HepG2 (cell line): ENCODE measurements around the gene CEBPE. TPM values are rescaled to one million over a fixed set of nuclear protein-coding genes. Genes with fewer than 3 reads are reported as not detected.

ENCODE experiments used
- ARNTL ChIP-seq: sonication (generic); formaldehyde crosslinking; IDR thresholded peaks from 2 replicates; pipeline ENCODE4 v1.4.0; 2020; ENCODE audit warnings: mild to moderate bottlenecking, missing genetic modification reagents
- CBX5 ChIP-seq: sonication (generic); formaldehyde crosslinking; IDR thresholded peaks from 2 replicates; pipeline ENCODE4 v1.4.0; 2020; ENCODE audit warnings: missing genetic modification reagents, borderline replicate concordance
- HNF4A ChIP-seq: sonication (generic); formaldehyde crosslinking; IDR thresholded peaks from 2 replicates; pipeline ENCODE4 v1.4.0; 2020; ENCODE audit warnings: missing genetic modification reagents
- JUN ChIP-seq: sonication (generic); formaldehyde crosslinking; IDR thresholded peaks from 2 replicates; pipeline ENCODE4 v1.4.0; 2020; ENCODE audit warnings: mild to moderate bottlenecking, missing genetic modification reagents
- NR2C2 ChIP-seq: sonication (generic); formaldehyde crosslinking; IDR thresholded peaks from 2 replicates; pipeline ENCODE4 v1.4.0; 2020; ENCODE audit warnings: missing genetic modification reagents, mild to moderate bottlenecking, moderate library complexity, borderline replicate concordance
- SUZ12 ChIP-seq: fragments of 150-350 bp; IDR thresholded peaks from 2 replicates; pipeline ENCODE4 v1.6.1; 2014; ENCODE audit warnings: low read depth, low read length
- TBL1XR1 ChIP-seq: fragments of 150-350 bp; IDR thresholded peaks from 2 replicates; pipeline ENCODE4 v1.6.1; 2014; ENCODE audit warnings: borderline replicate concordance, low read length; ENCODE audit not compliant: partially characterized antibody
- TMF1 ChIP-seq: sonication (generic); formaldehyde crosslinking; IDR thresholded peaks from 2 replicates; pipeline ENCODE4 v1.8.1; 2022; ENCODE audit warnings: low read depth, missing genetic modification reagents
- ZFP36 ChIP-seq: fragments of 150-350 bp; IDR thresholded peaks from 2 replicates; pipeline ENCODE4 v1.6.1; 2018; ENCODE audit warnings: borderline replicate concordance, low read length, low read depth; ENCODE audit not compliant: partially characterized antibody
- ZNF547 ChIP-seq: sonication (generic); formaldehyde crosslinking; IDR thresholded peaks from 2 replicates; pipeline ENCODE4 v1.5.1; 2020; ENCODE audit warnings: mild to moderate bottlenecking, missing genetic modification reagents
- ZNF790 ChIP-seq: sonication (generic); formaldehyde crosslinking; IDR thresholded peaks from 2 replicates; pipeline ENCODE4 v1.8.0; 2022; ENCODE audit warnings: missing genetic modification reagents, mild to moderate bottlenecking, borderline replicate concordance
- polyA plus RNA-seq, 8 experiments: library from polyadenylated mRNA; depleted of rRNA in 3 of 8; stranded (reverse) in 7 of 8; unstranded in 1 of 8; fragments of >200 nt; fragmentation: Illumina TruSeq in 4 of 8; extraction: Trizol in 4 of 8; gene quantifications; 2 replicates each; pipeline versions ENCODE4 v1.2.1 to v1.2.3, GENCODE V29; 2011 to 2016; ENCODE audit warnings: low read depth in 4 of 8, missing spikeins in 1 of 8, mixed read lengths in 1 of 8; ENCODE audit not compliant: insufficient read depth in 1 of 8
- total RNA-seq, 5 experiments: library from RNA; depleted of rRNA; stranded (reverse); fragments of >200 nt; fragmentation: Illumina TruSeq; extraction: Trizol; gene quantifications; 2 replicates each; pipeline ENCODE4 v1.2.3, GENCODE V29; 2016; ENCODE audit warnings: low read depth in 1 of 5
- TF ChIP-seq, protein P1 (sequence below): sonication (generic); formaldehyde crosslinking; IDR thresholded peaks from one replicate; pipeline ENCODE4 v1.5.1; 2020; ENCODE audit warnings: mild to moderate bottlenecking, missing genetic modification reagents; ENCODE audit errors: not compliant biosample characterization
- TF ChIP-seq, protein P2 (sequence below), 2 experiments: sonication (generic) in 1 of 2; formaldehyde crosslinking in 1 of 2; IDR thresholded peaks; 2 replicates each; pipeline versions ENCODE4 v1.4.0 to v1.6.1; 2018 to 2020; ENCODE audit warnings: missing genetic modification reagents in 2 of 2, borderline replicate concordance in 1 of 2, low read depth in 1 of 2, mild to moderate bottlenecking in 1 of 2, missing biosample characterization in 1 of 2
- TF ChIP-seq, protein P3 (sequence below): sonication (generic); formaldehyde crosslinking; IDR thresholded peaks from 2 replicates; pipeline ENCODE4 v1.5.1; 2020; ENCODE audit warnings: missing genetic modification reagents, mild to moderate bottlenecking, borderline replicate concordance

The CEBPE gene
- total and polyA plus RNA-seq, 2 of the 13 experiments (the other 11 are each of a cell fraction or from before 2014, with no cell fraction given) = 0.09 to 0.11 TPM

DNA sequence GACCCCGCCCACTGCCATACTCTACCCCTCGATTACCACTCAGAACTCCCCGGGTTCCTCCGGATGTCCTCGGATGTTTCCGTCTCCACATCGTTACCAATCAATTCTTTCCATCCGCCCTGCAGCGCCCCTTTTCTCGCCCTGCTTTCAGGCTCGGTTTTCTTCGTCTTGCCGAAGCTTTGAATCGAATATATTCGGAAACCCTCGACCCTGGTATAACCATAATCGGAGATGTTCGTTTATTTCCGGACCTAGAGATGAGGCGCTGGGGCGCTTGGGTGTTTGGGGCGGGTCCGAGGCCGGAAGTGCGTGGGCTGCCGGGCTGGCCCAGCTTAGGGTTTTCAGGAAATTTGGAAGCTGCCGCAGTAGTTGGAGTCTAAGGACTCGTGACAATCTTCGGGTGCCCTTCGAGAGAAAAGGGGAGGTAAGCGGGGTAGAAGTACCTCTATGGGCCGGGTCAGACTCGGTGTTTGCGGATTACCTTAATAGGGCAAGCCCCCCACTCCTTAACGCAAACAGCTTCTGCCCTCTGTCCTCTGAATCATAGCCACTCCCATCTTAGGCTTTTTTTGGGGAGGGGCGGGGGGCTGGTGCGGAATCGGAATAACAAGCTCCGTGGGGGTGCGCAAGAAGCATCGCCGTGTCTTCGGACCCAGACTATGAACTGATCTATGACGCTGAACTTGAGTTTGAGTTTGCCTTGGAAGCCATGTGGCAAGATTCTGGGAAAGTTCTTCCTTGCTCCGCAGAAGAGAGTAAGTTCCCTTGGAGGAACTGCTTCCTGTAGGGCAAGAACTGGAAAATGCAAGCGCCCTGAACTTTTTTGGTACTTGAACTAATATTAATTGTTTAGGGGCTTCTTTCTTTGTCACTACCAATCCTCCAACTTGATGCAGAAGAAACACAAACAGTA lies 23.6 kb downstream of the CEBPE start, which contains the start of gene C14orf119 (continued):
- TF ChIP-seq, protein P1, sequence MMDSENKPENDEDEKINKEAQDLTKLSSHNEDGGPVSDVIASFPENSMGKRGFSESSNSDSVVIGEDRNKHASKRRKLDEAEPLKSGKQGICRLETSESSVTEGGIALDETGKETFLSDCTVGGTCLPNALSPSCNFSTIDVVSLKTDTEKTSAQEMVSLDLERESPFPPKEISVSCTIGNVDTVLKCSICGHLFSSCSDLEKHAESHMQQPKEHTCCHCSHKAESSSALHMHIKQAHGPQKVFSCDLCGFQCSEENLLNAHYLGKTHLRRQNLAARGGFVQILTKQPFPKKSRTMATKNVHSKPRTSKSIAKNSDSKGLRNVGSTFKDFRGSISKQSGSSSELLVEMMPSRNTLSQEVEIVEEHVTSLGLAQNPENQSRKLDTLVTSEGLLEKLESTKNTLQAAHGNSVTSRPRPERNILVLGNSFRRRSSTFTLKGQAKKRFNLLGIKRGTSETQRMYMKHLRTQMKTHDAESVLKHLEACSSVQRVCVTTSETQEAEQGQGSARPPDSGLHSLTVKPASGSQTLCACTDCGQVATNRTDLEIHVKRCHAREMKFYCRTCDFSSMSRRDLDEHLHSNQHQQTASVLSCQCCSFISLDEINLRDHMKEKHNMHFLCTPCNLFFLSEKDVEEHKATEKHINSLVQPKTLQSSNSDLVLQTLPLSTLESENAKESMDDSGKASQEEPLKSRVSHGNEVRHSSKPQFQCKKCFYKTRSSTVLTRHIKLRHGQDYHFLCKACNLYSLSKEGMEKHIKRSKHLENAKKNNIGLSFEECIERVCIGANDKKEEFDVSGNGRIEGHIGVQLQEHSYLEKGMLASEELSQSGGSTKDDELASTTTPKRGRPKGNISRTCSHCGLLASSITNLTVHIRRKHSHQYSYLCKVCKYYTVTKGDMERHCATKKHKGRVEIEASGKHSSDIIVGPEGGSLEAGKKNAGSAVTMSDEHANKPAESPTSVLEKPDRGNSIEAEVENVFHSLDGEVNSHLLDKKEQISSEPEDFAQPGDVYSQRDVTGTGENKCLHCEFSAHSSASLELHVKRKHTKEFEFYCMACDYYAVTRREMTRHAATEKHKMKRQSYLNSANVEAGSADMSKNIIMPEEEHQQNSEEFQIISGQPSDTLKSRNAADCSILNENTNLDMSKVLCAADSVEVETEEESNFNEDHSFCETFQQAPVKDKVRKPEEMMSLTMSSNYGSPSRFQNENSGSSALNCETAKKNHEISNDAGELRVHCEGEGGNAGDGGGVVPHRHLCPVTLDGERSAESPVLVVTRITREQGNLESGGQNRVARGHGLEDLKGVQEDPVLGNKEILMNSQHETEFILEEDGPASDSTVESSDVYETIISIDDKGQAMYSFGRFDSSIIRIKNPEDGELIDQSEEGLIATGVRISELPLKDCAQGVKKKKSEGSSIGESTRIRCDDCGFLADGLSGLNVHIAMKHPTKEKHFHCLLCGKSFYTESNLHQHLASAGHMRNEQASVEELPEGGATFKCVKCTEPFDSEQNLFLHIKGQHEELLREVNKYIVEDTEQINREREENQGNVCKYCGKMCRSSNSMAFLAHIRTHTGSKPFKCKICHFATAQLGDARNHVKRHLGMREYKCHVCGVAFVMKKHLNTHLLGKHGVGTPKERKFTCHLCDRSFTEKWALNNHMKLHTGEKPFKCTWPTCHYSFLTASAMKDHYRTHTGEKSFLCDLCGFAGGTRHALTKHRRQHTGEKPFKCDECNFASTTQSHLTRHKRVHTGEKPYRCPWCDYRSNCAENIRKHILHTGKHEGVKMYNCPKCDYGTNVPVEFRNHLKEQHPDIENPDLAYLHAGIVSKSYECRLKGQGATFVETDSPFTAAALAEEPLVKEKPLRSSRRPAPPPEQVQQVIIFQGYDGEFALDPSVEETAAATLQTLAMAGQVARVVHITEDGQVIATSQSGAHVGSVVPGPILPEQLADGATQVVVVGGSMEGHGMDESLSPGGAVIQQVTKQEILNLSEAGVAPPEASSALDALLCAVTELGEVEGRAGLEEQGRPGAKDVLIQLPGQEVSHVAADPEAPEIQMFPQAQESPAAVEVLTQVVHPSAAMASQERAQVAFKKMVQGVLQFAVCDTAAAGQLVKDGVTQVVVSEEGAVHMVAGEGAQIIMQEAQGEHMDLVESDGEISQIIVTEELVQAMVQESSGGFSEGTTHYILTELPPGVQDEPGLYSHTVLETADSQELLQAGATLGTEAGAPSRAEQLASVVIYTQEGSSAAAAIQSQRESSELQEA (CRISPR knock-in tag) = peak; percentile 20
- TF ChIP-seq JUN (CRISPR knock-in tag) = peak; percentile 78; the same call in 1 of the 2 replicates
- TF ChIP-seq, protein P2, sequence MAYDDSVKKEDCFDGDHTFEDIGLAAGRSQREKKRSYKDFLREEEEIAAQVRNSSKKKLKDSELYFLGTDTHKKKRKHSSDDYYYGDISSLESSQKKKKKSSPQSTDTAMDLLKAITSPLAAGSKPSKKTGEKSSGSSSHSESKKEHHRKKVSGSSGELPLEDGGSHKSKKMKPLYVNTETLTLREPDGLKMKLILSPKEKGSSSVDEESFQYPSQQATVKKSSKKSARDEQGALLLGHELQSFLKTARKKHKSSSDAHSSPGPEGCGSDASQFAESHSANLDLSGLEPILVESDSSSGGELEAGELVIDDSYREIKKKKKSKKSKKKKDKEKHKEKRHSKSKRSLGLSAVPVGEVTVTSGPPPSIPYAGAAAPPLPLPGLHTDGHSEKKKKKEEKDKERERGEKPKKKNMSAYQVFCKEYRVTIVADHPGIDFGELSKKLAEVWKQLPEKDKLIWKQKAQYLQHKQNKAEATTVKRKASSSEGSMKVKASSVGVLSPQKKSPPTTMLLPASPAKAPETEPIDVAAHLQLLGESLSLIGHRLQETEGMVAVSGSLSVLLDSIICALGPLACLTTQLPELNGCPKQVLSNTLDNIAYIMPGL (CRISPR knock-in tag; IDR thresholded peaks at IDR 0.05; ENCODE audit: borderline replicate concordance in 1 of 2, low read depth in 1 of 2) = peak in 1 of 2 experiments; percentile 4; a peak in 3 of 4 replicates
- TF ChIP-seq TBL1XR1 = peak; percentile 10
- 0 out of 2 replicates have a peak, but pooled peaks have one; percentile 16 for TF ChIP-seq SUZ12
- TF ChIP-seq ZFP36 = no peak
- peak; percentile 18 for TF ChIP-seq TMF1
- no peak; the same call in 1 of the 2 replicates for TF ChIP-seq ZNF790 (CRISPR knock-in tag)
- TF ChIP-seq, protein P3, sequence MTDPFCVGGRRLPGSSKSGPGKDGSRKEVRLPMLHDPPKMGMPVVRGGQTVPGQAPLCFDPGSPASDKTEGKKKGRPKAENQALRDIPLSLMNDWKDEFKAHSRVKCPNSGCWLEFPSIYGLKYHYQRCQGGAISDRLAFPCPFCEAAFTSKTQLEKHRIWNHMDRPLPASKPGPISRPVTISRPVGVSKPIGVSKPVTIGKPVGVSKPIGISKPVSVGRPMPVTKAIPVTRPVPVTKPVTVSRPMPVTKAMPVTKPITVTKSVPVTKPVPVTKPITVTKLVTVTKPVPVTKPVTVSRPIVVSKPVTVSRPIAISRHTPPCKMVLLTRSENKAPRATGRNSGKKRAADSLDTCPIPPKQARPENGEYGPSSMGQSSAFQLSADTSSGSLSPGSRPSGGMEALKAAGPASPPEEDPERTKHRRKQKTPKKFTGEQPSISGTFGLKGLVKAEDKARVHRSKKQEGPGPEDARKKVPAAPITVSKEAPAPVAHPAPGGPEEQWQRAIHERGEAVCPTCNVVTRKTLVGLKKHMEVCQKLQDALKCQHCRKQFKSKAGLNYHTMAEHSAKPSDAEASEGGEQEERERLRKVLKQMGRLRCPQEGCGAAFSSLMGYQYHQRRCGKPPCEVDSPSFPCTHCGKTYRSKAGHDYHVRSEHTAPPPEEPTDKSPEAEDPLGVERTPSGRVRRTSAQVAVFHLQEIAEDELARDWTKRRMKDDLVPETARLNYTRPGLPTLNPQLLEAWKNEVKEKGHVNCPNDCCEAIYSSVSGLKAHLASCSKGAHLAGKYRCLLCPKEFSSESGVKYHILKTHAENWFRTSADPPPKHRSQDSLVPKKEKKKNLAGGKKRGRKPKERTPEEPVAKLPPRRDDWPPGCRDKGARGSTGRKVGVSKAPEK = 0 out of 2 replicates have a peak, but pooled peaks have one; percentile 28
- TF ChIP-seq CBX5 (CRISPR knock-in tag) = peak; percentile 21; the same call in 1 of the 2 replicates
- TF ChIP-seq ZNF547 (CRISPR knock-in tag) = peak; percentile 22
- TF ChIP-seq ARNTL (CRISPR knock-in tag) = 0 out of 2 replicates have a peak, but pooled peaks have one; percentile 14
- peak; percentile 71 for TF ChIP-seq NR2C2
- peak; percentile 53; the same call in 1 of the 2 replicates for TF ChIP-seq HNF4A (CRISPR knock-in tag)
